PC-3 (cell line): Measurements from ENCODE around the gene DHX40. TPM values are rescaled to one million over a fixed set of nuclear protein-coding genes. Genes with fewer than 3 reads are reported as not detected.

Experiments
- ATAC-seq: fragments of 200-7000 bp; cut with Tn5 transposase; 2 replicates; pipeline ENCODE4 v1.9.1; 2020; ENCODE audit warnings: mild to moderate bottlenecking, moderate library complexity
- BruUV-seq: library from RNA; stranded (reverse); fragments of 400-500 nt; replicated peaks from 2 replicates; lab custom pipeline; 2021; lab: Mats Ljungman, UMichigan
- CTCF ChIA-PET: fragments of 300-600 bp; sonication (Branson Sonifier 250); formaldehyde crosslinking; loops from one replicate; lab custom pipeline; 2022; ENCODE audit warnings: antibody characterized with exemption; lab: Charles Lee
- POLR2A ChIA-PET: fragments of 300-600 bp; sonication (Branson Sonifier 250); formaldehyde crosslinking; loops from one replicate; lab custom pipeline; 2022; ENCODE audit warnings: antibody characterized with exemption; ENCODE audit not compliant: unreplicated experiment; lab: Charles Lee
- DNase-seq: peaks from one replicate; pipeline ENCODE4 v3.0.0-alpha.2; 2015
- H2AFZ ChIP-seq: fragments of 300-600 bp; sonication (generic); 2 replicates; pipeline ENCODE4 v1.6.0; 2016; ENCODE audit warnings: antibody characterized with exemption, low read length
- H3F3A ChIP-seq: fragments of 300-600 bp; sonication (generic); one replicate; pipeline ENCODE4 v1.6.0; 2017; ENCODE audit warnings: antibody characterized with exemption, low read length, control low read depth, mild to moderate bottlenecking; ENCODE audit not compliant: unreplicated experiment
- H3K27ac ChIP-seq: fragments of 300-600 bp; sonication (generic); 2 replicates; pipeline ENCODE4 v1.5.1; 2016; ENCODE audit warnings: mild to moderate bottlenecking, low read length
- H3K27me3 ChIP-seq: fragments of 300-600 bp; sonication (generic); 2 replicates; pipeline ENCODE4 v1.6.1; 2016; ENCODE audit warnings: low read length, mixed read lengths
- H3K36me3 ChIP-seq: fragments of 300-600 bp; sonication (generic); 2 replicates; pipeline ENCODE4 v1.6.1; 2016; ENCODE audit warnings: low read depth, mixed run types, low read length, mixed read lengths
- H3K4me1 ChIP-seq: fragments of 300-600 bp; sonication (generic); 2 replicates; pipeline ENCODE4 v1.5.1; 2016; ENCODE audit warnings: low read length; ENCODE audit not compliant: insufficient read depth
- H3K4me2 ChIP-seq: fragments of 300-600 bp; sonication (generic); 2 replicates; pipeline ENCODE4 v1.6.0; 2016; ENCODE audit warnings: low read length
- H3K4me3 ChIP-seq: fragments of 300-600 bp; sonication (generic); 2 replicates; pipeline ENCODE4 v1.5.1; 2016; ENCODE audit warnings: mild to moderate bottlenecking, low read length, mixed read lengths
- H3K79me2 ChIP-seq: fragments of 300-600 bp; sonication (generic); 2 replicates; pipeline ENCODE4 v1.6.1; 2017; ENCODE audit warnings: low read length, mixed read lengths
- H3K9ac ChIP-seq: fragments of 300-600 bp; sonication (generic); 2 replicates; pipeline ENCODE4 v1.6.0; 2016; ENCODE audit warnings: mild to moderate bottlenecking, low read length
- H3K9me2 ChIP-seq: fragments of 300-600 bp; sonication (generic); replicated peaks from 2 replicates; pipeline ENCODE4 v1.6.1; 2016; ENCODE audit warnings: mixed run types, low read length, mixed read lengths
- H3K9me3 ChIP-seq: fragments of 300-600 bp; sonication (generic); 2 replicates; pipeline ENCODE4 v1.6.1; 2016; ENCODE audit warnings: low read length, mixed read lengths
- H4K20me1 ChIP-seq: fragments of 300-600 bp; sonication (generic); 2 replicates; pipeline ENCODE4 v1.6.1; 2016; ENCODE audit warnings: low read length, mixed read lengths
- EZH2 ChIP-seq: fragments of 300-600 bp; sonication (generic); IDR thresholded peaks from one replicate; pipeline ENCODE4 v1.6.1; 2017; ENCODE audit warnings: antibody characterized with exemption, mild to moderate bottlenecking, low read length; ENCODE audit not compliant: unreplicated experiment
- EZH2phosphoT487 ChIP-seq: fragments of 300-600 bp; sonication (generic); IDR thresholded peaks from 2 replicates; pipeline ENCODE4 v1.6.1; 2018; ENCODE audit warnings: mild to moderate bottlenecking, antibody characterized with exemption, low read length, borderline replicate concordance
- intact Hi-C: fragments of 100-400 bp; cut with micrococcal nuclease; formaldehyde crosslinking; loops from 2 replicates; pipeline ENCODE4 v1.9.0; 2023
- total RNA-seq: library from RNA; depleted of rRNA; stranded (reverse); fragments of >200 nt; gene quantifications from 2 replicates; pipeline ENCODE4 v1.2.3, GENCODE V29; 2014
- TF ChIP-seq, protein P1 (sequence below): fragments of 300-600 bp; sonication (generic); conservative IDR thresholded peaks from 2 replicates; pipeline ENCODE4 v1.5.1; 2017; ENCODE audit warnings: antibody characterized with exemption, low read depth, mild to moderate bottlenecking, low read length

Gene DHX40
- total RNA-seq, 1 experiment from 2014 or later = 38.9 TPM

- Histone ChIP-seq H3K9me2 (no peaks in the 10 kb centered on the region), H3K79me2 (no peaks in the 10 kb centered on the region), H3K4me2 (no peak overlapping the region), H3K36me3 (no peaks in the 10 kb centered on the region), H3K27ac (no peak overlapping the region), H3K4me3 (no peak overlapping the region), H2AFZ (no peak overlapping the region), H3K4me1 (no peaks in the 10 kb centered on the region), H3K27me3 (peaks cover 17% of the 10 kb centered on the region), H3K9ac (no peak overlapping the region), H3F3A (no peaks in the 10 kb centered on the region), H3K9me3 (no peaks in the 10 kb centered on the region), H4K20me1 (no peaks in the 10 kb centered on the region)
- POLR2A ChIA-PET = no interaction called here
- BruUV-seq = no TSS peak
- CTCF ChIA-PET = no interaction called here
- TF ChIP-seq, protein P1, sequence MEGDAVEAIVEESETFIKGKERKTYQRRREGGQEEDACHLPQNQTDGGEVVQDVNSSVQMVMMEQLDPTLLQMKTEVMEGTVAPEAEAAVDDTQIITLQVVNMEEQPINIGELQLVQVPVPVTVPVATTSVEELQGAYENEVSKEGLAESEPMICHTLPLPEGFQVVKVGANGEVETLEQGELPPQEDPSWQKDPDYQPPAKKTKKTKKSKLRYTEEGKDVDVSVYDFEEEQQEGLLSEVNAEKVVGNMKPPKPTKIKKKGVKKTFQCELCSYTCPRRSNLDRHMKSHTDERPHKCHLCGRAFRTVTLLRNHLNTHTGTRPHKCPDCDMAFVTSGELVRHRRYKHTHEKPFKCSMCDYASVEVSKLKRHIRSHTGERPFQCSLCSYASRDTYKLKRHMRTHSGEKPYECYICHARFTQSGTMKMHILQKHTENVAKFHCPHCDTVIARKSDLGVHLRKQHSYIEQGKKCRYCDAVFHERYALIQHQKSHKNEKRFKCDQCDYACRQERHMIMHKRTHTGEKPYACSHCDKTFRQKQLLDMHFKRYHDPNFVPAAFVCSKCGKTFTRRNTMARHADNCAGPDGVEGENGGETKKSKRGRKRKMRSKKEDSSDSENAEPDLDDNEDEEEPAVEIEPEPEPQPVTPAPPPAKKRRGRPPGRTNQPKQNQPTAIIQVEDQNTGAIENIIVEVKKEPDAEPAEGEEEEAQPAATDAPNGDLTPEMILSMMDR = peak; percentile 45
- TF ChIP-seq EZH2 = no peak
- ATAC-seq (peak; percentile 78; the same call in 1 of the 2 replicates), DNase-seq (peak; percentile 46)
- intact Hi-C loops = no loop called here
These were observed 30.8 kb upstream of the DHX40 start for GRCh38 chr17:59534583-59534982.

DNA sequence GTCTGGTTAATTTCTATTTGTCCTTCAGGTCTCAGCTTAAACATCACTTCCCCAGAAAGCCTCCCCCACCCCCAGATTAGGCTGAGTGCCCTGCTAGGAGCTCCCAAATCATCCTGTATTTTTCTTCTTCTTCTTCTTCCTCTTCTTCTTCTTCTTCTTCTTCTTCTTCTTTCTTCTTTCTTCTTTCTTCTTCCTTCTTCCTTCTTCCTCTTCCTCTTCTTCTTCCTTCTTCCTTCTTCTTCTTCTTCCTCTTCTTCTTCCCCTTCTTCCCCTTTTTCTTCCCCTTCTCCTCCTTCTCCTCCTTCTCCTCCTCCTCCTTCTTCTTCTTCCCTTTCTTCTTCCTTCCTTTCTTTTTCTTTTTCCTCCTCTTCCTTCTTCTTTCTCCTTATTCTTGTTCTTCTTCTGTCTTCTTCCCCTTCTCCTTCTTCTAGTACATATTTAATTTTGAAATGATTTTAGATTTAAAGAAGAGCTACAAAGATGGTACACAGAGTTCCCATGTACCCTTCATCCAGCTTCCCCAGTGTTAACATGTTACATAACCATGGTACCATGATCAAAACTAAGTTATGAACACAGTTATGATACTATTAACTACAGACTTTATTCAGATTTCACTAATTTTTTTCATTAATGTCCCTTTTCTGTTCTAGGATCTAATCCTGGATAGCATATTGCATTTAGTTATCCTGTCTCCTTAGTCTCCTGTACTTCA, 27.1 kb upstream of the DHX40 start:
- no peak for TF ChIP-seq EZH2phosphoT487
- TF ChIP-seq, protein P1 = no peak
- no peak for TF ChIP-seq EZH2
- ChIA-PET CTCF (no interaction called here), POLR2A (interaction anchor here (0.6 kb wide), 1 partner anchor 294 kb away, joined by 3 read pairs; no protein-coding TSS in a partner anchor)
- DNase-seq (no peak), ATAC-seq (no peak)
- H3K9me2 ChIP-seq = no peaks in the 10 kb centered on the region
- no peaks in the 10 kb centered on the region for H3K4me1 ChIP-seq
- no peak overlapping the region for H3K4me3 ChIP-seq
- H3K36me3 ChIP-seq = no peaks in the 10 kb centered on the region
- no peaks in the 10 kb centered on the region for H3F3A ChIP-seq
- no peak overlapping the region for H3K27ac ChIP-seq
- H3K79me2 ChIP-seq = no peaks in the 10 kb centered on the region
- intact Hi-C loops = no loop called here
- no peaks in the 10 kb centered on the region for H3K9me3 ChIP-seq
- peaks cover 40% of the 10 kb centered on the region for H3K27me3 ChIP-seq
- no TSS peak for BruUV-seq
- no peaks in the 10 kb centered on the region for H4K20me1 ChIP-seq
- H2AFZ ChIP-seq = no peak overlapping the region
- H3K4me2 ChIP-seq = no peak overlapping the region
- no peak overlapping the region for H3K9ac ChIP-seq

- no peak overlapping the region for H3K4me2 ChIP-seq
- intact Hi-C loops = no loop called here
- H3K79me2 ChIP-seq = no peaks in the 10 kb centered on the region
- no peak overlapping the region for H3K27ac ChIP-seq
- no peaks in the 10 kb centered on the region for H3K9me3 ChIP-seq
- peaks cover 35% of the 10 kb centered on the region for H3K27me3 ChIP-seq
- no peaks in the 10 kb centered on the region for H3F3A ChIP-seq
- H3K4me1 ChIP-seq = no peaks in the 10 kb centered on the region
- H3K36me3 ChIP-seq = no peaks in the 10 kb centered on the region
- CTCF ChIA-PET = no interaction called here
- POLR2A ChIA-PET = interaction anchor here (0.6 kb wide), 1 partner anchor 272 kb away, joined by 3 read pairs; no protein-coding TSS in a partner anchor
- no TSS peak for BruUV-seq
- no peak overlapping the region for H2AFZ ChIP-seq
- H3K4me3 ChIP-seq = no peak overlapping the region
- DNase-seq (no peak), ATAC-seq (no peak)
- H4K20me1 ChIP-seq = no peaks in the 10 kb centered on the region
- no peak for TF ChIP-seq EZH2
- no peak for TF ChIP-seq EZH2phosphoT487
- TF ChIP-seq, protein P1 = no peak
- H3K9ac ChIP-seq = no peak overlapping the region
- no peaks in the 10 kb centered on the region for H3K9me2 ChIP-seq
These were observed 22.3 kb upstream of the DHX40 start for GRCh38 chr17:59542960-59543635.
